Embryonic facial prominence (tissue), 1 donor: Measurements from ENCODE around the gene NUDT14.

ENCODE experiments used
- DNase-seq: peaks from one replicate; pipeline ENCODE4 v3.0.0-alpha.2; 2016; ENCODE audit errors: extremely low spot score

The NUDT14 gene

GRCh38 chr14:105199093-105199492 is 18.0 kb upstream of the NUDT14 start:
- DNase-seq = no peak

GRCh38 chr14:105198588-105198987 is 17.5 kb upstream of the NUDT14 start:
- DNase-seq = no peak

GRCh38 chr14:105197211-105197641 is 16.1 kb upstream of the NUDT14 start:
- DNase-seq = no peak

- no peak for DNase-seq
Observed at GRCh38 chr14:105196265-105196960, 15.3 kb upstream of the NUDT14 start.

- no peak for DNase-seq
Observed at GRCh38 chr14:105195522-105196264, 14.6 kb upstream of the NUDT14 start.

- no peak for DNase-seq
Observed at GRCh38 chr14:105195051-105195450, 13.9 kb upstream of the NUDT14 start.

- DNase-seq = no peak
Observed at GRCh38 chr14:105193916-105194782, 13.0 kb upstream of the NUDT14 start.

- no peak for DNase-seq
Observed at GRCh38 chr14:105192866-105193731, 12.0 kb upstream of the NUDT14 start.

GRCh38 chr14:105187935-105188524 is 6.9 kb upstream of the NUDT14 start:
- no peak for DNase-seq

GRCh38 chr14:105187116-105187515 is 6.0 kb upstream of the NUDT14 start:
- DNase-seq = no peak

GRCh38 chr14:105185973-105186372 is 4.9 kb upstream of the NUDT14 start:
- DNase-seq = no peak

GRCh38 chr14:105185001-105185400 is 3.9 kb upstream of the NUDT14 start:
- DNase-seq = no peak

- no peak for DNase-seq
Observed at GRCh38 chr14:105184461-105184860, 3.3 kb upstream of the NUDT14 start.

- no peak for DNase-seq
Observed at GRCh38 chr14:105182296-105183020, 1.3 kb upstream of the NUDT14 start.

GRCh38 chr14:105181549-105182295 is 610 bp upstream of the NUDT14 start:
- DNase-seq = no peak

- DNase-seq = no peak
Observed at GRCh38 chr14:105179191-105179590, 1.9 kb downstream of the NUDT14 start.

GRCh38 chr14:105178868-105179140 is 2.3 kb downstream of the NUDT14 start:
- no peak for DNase-seq

GRCh38 chr14:105178069-105178867 is 2.8 kb downstream of the NUDT14 start:
- DNase-seq = no peak

GRCh38 chr14:105177082-105177481 is 4.0 kb downstream of the NUDT14 start:
- DNase-seq = no peak
